WI38 (cell line): Measurements from ENCODE around the gene MTFMT.

Experiments used
- H3K4me3 ChIP-seq: 2 replicates; pipeline ENCODE4 v1.5.1; 2011; ENCODE audit warnings: low read depth, mild to moderate bottlenecking, control low read depth, low read length
- TF ChIP-seq, protein P1 (sequence below): IDR thresholded peaks from 2 replicates; pipeline ENCODE4 v1.5.1; 2012; ENCODE audit warnings: low read depth, mild to moderate bottlenecking, control low read depth, low read length

The MTFMT gene

DNA sequence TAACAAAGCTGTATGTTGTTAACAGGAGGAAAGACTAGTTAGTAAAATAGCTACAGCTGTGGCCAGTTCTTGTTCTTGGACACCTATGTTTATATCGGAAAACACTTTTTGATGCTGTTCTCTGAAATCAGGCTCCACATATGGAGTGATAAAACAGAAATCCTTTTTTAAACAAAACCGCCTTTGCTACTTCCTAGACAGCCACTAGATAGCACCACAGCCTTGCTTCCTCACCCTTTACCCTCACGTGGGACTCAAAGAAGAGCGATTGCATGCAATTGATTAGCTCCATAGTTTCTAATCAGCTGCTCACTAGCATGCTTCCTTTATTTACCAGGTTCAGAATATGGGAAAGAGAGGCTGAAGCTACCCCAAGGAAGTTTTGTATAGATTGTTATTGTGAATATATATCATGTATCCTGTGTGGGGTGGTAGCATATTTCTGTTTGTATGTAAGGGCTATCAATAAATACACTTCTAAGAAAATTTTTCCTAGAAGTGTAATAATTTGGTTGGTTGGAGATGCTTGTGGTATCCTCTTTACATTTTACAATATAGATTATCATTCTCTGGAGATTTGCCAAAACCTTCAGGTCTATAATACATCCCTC is 4.3 kb upstream of the MTFMT start:
- TF ChIP-seq, protein P1, sequence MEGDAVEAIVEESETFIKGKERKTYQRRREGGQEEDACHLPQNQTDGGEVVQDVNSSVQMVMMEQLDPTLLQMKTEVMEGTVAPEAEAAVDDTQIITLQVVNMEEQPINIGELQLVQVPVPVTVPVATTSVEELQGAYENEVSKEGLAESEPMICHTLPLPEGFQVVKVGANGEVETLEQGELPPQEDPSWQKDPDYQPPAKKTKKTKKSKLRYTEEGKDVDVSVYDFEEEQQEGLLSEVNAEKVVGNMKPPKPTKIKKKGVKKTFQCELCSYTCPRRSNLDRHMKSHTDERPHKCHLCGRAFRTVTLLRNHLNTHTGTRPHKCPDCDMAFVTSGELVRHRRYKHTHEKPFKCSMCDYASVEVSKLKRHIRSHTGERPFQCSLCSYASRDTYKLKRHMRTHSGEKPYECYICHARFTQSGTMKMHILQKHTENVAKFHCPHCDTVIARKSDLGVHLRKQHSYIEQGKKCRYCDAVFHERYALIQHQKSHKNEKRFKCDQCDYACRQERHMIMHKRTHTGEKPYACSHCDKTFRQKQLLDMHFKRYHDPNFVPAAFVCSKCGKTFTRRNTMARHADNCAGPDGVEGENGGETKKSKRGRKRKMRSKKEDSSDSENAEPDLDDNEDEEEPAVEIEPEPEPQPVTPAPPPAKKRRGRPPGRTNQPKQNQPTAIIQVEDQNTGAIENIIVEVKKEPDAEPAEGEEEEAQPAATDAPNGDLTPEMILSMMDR: peak; percentile 67
- H3K4me3 ChIP-seq: no peak overlapping the region

DNA sequence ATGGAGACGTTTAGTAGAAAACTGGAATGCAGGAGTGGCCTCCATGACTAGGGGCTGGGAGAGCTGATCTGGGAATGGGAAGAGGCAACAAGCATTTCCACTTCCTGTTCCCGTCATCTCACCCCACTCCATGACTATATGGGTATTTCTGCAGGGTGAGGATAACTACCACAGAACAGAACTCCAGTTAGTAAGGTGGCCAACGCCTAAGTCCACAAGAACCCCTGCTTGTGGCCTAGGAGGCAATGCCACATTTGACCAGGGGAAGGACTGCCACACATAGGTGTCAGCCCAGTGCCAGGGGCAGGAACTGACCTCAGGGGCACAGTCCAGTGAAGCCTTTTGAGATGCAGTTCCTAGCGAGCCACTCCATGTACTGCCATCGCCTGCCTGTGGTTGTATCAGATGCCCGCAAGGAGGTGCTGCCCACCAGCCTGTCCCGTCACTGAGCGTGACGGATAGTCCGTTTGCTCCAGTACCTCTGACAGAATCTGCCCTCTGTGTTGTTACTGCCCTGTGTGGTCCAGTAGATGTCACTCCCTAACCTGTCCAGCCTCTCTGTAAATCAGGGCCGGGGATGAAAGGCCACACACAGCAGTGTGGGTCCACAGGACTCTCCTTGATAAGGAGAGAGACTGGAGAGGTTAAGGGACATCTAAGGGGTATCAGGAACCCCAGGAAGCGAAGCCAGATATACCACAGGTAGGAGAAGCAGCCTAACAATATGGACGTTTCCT is 3.5 kb upstream of the MTFMT start:
- no peak overlapping the region for H3K4me3 ChIP-seq

DNA sequence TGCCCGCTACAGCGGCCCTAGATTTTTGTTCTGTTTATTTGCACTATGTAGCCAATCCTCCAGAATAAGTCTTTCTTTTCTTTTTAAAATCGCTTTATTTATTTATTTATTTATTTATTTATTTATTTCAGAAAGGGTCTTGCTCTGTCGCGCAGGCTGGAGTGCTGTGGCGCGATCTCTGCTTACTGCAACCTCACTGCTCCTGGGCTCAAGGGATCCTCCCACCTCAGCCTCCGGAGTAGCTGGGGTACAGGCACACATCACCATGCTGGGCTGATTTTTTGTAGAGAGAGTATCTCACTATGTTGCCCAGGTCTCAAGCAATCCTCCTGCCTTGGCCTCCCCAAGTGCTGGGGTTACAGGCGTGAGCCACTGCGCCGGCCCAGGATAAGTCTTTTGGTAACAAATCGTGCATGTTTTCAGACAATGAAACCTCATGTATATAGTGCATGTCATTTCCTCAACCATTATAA is 333 bp upstream of the MTFMT start:
- H3K4me3 ChIP-seq: peak overlapping the region; percentile 72
- TF ChIP-seq, protein P1: no peak

More for the DNA sequence above, 3.5 kb upstream of the MTFMT start:
- TF ChIP-seq, protein P1: peak; percentile 85

DNA sequence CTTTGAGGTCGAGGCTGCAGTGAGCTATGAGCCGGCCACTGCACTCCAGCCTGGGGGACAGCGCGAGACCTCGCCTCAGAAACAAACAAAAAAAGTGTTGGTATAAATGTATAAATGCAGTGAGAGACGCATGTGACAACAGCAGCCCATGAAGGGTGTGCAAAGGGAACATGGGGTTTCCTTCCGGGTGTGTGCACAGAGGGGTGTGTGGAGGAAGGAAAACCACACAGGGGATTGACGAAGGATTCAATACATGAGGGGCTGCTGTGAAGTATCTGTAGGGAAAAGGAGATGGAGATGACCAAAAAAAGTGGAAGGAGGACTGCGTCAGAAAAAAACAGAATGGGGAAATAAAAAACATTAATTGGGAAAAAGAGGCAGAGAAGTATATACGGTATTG is 1.1 kb downstream of the MTFMT start:
- TF ChIP-seq, protein P1: no peak
- H3K4me3 ChIP-seq: peak overlapping the region; percentile 72

DNA sequence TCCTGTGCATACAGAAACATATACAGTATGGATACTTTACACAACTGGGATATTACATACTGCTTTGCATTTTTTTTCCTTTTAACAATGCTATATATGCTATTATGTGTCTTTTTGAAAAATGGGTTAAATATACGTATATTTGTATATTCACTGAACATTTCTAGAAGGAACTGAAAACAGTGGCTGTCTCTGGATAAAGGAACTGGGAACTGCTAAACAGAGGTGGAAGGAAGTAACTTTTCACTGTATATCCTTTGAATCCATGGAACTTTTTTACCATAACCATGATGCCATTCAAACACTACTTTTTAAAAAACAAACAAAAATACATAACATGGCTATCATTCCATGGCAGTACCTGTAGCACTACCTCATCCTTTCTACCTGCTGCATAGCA is 1.8 kb downstream of the MTFMT start:
- TF ChIP-seq, protein P1: no peak
- H3K4me3 ChIP-seq: no peak overlapping the region

DNA sequence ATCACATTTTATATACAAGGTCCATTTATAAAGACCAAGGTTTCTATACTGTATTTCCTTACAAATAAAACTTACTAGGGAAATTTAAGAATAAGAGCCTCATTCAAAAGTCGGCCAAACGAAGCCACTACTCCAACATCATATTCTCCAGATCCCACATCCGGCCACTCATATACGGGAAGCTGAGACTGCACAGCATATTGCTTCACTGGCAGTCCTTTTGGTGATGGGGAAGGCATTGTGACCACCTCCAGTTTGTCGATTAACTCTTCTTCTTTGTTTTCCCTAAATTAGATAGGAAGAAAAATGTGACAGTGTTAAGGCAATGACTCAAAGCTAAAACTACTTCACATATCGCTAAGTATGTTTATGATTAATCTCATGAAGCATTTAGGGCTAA is 2.7 kb downstream of the MTFMT start:
- no peak overlapping the region for H3K4me3 ChIP-seq
- TF ChIP-seq, protein P1: no peak

DNA sequence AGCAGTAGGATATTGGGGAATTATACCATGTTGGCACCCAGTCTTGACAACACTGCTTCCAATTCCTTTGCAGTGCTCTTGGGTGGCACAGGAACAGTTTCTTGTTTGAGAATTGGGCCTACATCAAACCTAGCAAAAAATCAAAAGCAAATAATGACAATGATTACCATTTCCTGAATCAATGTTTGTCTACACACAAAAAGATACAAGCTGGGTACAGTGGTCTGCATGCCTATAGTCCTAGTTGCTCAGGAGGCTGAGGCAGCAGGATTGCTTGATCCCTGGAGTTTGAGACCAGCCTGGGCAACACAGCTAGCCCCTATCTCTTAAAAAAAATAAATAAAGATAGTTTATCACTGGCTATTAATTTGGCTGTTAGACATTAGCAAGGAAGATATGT is 8.0 kb downstream of the MTFMT start:
- TF ChIP-seq, protein P1: no peak
- H3K4me3 ChIP-seq: no peak overlapping the region
